Iris pigment epithelial cell (primary cell): Measurements from ENCODE around the gene CFAP46.
"Not testable (repeated sequence)": the region's sequence is repeated elsewhere in the genome, so short reads cannot be mapped to it uniquely, and the experiment has no call there.

Experiments used
- DNase-seq: peaks from one replicate; pipeline ENCODE4 v3.0.0-alpha.2; 2011; ENCODE audit warnings: low read depth

Gene CFAP46

DNA sequence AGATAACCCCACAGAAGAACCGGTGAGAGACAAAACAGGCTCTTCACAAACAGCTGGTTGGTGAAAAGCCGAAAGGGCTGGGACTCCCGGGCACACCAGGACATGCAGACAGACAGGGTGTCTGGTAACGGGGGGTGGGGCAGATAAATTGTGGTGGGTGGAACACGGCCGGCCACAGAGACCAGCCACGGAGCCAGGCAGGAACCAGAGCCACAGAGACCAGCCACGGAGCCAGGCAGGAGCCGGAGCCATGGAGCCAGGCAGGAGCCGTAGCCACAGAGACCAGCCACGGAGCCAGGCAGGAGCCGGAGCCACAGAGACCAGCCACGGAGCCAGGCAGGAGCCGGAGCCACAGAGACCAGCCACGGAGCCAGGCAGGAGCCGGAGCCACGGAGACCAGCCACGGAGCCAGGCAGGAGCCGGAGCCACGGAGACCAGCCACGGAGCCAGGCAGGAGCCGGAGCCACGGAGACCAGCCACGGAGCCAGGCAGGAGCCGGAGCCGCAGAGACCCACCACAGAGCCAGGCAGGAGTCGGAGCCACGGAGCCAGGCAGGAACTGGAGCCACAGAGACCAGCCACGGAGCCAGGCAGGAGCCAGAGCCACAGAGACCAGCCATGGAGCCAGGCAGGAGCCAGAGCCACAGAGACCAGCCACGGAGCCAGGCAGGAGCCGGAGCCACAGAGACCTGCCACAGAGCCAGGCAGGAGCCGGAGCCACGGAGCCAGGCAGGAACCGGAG, 116.4 kb downstream of the CFAP46 start:
- not testable (repeated sequence) for DNase-seq

GRCh38 chr10:132820056-132820455, 122.3 kb downstream of the CFAP46 start:
- no peak for DNase-seq

- DNase-seq: no peak
Measured at GRCh38 chr10:132817701-132818211, 124.6 kb downstream of the CFAP46 start.

DNA sequence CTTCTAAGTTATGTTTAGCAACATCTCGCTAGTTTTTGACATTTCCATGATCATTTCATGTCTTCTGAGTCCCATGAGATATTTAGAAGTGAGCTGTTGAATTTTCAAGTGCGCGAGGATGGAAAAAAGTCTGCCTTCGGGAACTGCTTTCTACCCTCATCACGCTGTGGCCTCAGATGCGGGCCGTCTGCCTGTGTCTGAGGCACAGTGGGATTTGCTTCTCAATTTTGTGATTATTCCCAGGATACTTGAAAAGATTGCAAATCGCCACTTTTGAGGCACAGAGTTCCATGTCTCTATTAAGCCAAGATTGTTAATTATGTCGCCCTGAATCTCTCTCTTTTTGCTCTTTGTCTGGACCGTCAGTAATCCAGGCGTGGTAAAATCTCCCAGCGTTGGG, 125.7 kb downstream of the CFAP46 start:
- DNase-seq: no peak

DNA sequence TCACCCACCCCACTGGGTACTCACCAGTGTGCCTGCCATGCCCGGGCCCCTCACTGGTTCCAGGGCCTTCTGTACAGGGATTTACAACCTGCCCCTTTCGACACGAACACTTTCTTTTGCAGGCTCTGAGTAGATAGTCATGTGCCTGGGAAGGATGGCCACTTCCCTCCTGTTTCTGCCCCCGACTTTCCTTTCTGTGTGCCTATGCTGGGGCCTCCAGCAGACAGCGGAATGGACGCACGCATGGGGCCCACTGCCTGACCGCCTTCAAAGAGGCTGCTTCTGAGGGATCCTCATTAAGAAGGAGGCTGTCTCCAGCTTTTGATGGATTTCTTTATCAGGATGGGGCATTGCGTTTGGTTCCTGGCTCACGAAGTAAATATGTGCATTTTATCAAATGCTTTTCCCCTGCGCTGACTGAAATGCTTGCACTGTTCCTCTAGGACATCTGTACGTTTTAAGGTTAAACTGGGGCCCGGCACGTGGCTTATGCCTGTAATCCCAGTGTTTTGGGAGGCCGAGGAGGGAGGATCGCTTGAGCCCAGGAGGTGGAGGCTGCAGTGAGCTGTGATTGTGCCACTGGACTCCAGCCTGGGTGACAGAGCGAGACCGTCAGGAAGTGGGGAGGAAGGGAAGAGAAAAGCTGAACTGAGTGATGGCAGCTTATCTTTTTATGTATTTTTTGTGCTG, 127.1 kb downstream of the CFAP46 start:
- no peak for DNase-seq

- no peak for DNase-seq
Measured at GRCh38 chr10:132814469-132814856, 127.9 kb downstream of the CFAP46 start.

DNA sequence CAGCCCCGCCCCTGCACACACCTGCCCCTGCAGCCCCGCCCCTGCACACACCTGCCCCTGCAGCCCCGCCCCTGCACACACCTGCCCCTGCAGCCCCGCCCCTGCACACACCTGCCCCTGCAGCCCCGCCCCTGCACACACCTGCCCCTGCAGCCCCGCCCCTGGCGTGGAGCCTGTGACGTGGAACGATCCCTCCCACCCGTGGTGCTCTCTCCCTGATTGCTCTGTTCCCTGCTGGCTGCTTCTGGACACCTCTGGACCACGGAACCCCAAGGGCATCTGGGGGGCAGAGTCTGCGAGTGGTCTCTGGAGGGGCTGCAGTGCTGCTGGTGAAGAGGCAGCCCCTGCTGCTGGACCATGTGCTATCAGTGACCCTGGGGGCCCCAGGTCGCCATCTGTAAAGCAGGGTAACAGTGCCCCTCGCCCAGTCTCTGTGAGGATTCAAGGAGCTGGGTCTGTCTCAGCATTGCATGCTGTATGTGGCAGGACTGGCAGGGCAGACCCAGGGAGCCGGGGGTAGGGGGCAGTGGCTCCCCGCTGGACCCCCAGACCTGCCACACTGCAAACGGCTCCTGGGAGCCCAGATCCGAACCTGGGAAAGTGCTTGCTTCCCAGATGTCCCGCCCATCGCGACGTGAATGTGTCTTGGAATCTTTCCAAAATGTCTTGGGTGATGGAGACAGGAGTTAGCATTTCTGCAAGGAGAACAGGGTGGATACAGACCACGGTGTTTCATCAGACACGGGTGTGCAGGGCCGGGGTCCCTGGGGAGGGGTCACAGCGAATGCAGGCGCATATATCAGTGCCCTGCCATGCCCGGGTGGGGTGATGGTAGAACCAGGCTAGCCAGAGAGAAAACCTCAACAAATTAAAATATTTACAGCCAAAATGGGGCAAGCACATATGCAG, 128.6 kb downstream of the CFAP46 start:
- no peak for DNase-seq

- no peak for DNase-seq
Measured at GRCh38 chr10:132813001-132813401, 129.4 kb downstream of the CFAP46 start.

DNA sequence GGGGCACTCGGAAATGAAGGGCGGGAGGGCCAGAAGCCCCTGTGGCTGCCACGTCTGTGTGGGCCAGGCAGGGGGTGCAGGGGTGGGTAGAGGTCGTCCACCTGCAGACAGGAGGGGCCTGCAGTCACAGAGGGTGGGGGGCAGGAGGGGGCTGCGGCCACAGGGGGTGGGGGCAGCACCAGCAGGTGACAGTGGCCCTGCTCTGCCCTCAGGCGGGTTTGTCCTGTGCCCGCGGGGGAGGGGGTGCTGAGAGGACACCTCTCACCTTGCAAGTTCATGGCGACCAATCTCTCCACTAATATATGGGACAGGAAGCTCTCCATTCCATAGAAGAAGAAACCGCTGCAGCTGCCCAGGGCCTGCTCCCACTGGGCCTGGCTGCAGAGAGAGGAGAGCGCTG, 129.8 kb downstream of the CFAP46 start:
- DNase-seq: no peak

GRCh38 chr10:132811891-132812481, 130.4 kb downstream of the CFAP46 start:
- DNase-seq: no peak

- DNase-seq: no peak
Measured at GRCh38 chr10:132810807-132811700, 131.3 kb downstream of the CFAP46 start.

DNA sequence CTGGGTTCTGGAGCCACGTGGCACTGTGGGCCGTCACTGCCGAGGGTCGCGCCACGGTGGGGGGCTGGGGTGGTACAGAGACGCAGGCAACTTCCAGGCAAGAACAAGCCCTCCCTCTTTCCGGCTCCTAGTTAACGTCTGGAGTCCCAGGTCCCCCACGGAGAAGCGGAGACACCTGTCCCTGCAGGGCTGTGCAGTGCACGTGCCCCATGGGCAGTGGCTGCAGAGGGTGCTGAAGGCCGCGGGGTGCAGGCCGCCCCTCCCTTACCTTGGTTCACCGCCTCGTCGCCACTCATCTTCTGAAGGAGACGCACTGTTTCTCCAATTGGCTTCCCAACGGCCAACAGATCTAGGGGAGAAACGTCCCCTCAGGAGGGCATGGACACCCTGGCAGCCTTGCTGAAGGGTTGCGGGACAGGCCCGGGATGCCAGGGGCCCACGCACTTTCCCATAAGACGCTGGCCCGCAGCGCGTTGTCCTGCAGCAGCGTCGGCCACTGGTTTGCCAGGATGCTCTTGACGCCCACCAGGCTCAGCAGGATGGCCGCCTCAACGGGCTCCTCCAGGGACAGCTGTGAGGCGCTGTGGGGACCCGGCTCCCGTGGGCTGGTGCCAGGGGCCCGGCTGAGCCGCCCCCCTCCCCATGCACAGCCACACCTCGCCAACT, 132.1 kb downstream of the CFAP46 start:
- no peak for DNase-seq

DNA sequence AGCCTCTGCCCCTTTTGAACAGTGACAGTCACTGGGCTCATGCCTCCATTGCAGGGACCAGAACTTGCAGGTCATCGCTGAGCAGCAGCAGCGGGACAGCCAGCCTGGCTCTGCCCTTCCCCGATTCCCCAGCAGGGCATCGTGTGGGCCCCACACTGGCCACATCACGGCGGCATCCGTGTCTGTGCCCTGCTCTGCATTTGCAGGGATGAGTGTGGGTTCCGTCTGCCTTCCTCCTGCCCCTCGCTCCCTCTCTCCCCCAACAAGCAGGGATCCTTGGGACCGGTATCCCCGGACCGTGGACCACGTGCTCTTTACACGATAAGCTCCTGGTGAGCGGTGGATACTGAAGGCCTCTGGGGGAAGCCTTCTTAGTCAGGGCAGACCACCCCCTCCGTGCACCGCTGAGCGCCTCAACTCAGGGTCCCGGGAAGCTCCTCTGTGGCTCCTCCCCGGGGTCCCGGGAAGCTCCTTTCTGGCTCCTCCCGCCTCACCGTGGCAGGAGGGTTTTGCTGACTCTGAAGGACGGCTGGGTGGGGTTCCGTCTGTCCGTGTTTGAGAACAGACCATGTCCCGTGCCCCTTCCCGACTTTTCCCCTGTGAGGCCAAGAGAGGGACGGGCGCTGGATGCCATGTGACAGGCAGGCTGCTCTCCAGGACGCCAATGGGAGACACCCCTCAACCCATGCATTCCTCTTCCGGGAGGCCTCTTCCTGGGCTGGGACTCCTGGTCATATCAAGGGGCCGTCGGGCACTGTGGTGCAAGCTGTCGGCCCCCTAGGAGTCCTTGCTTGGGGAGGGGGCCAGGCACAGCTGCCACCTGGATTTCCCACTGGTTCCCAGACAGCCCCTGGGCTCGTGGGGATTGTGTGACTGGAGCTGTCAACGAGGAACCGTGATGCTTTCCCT, 132.9 kb downstream of the CFAP46 start:
- no peak for DNase-seq

GRCh38 chr10:132808383-132809231, 133.8 kb downstream of the CFAP46 start:
- DNase-seq: no peak

- DNase-seq: no peak
Measured at GRCh38 chr10:132807621-132808049, 134.7 kb downstream of the CFAP46 start.

DNA sequence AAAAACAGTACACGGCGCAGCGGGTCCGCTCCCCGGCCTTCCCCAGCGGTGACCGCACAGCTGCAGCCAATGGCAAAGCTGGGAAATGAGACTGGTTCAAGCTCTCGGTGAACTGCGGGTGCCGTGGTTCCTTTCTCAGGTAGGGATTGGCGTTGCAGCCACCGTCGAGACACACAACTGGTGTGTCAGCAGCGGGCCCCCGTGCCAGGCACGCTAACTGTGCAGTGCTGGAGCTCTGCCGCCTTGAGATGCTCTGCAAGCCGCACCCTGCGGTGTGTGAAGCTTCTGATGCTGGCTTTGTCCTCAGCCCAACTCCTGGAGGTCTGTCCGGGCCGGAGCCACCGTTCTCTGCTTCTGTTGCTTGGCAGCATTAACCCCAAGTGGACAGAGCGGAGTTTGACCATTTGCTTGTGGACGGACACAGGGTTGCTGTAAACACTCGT, 135.8 kb downstream of the CFAP46 start:
- no peak for DNase-seq

DNA sequence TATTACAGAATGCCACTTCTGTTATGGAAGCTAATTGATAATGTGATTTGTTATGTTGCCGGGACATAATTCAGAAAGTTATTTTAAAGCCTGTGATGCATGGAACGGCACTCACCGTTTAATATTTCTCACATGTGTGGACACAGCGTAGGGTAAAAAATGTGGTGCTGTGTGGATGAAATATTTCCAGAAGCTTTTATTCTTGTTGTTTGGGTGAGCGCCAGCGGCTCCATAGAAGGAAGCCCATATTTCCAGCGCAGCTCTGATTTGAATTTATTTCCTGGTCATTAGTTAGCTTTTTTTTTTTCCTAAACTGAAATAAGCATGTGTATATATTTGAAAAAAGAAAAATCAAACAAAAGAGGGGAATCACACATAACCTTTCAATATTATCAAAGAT, 136.3 kb downstream of the CFAP46 start:
- DNase-seq: no peak

GRCh38 chr10:132805599-132805998, 136.8 kb downstream of the CFAP46 start:
- DNase-seq: no peak
